NT2/D1 (cell line): ENCODE results near the gene WASHC2C.
"Not testable (repeated sequence)": the region's sequence is repeated elsewhere in the genome, so short reads cannot be mapped to it uniquely, and the experiment has no call there.

Experiments used
- YY1 ChIP-seq: IDR thresholded peaks from 2 replicates; pipeline ENCODE4 v1.6.1; 2011; ENCODE audit not compliant: insufficient read length, insufficient read depth
- ZNF274 ChIP-seq: IDR thresholded peaks from 2 replicates; pipeline ENCODE4 v1.6.1; 2011; ENCODE audit warnings: mild to moderate bottlenecking, low read depth, low read length

DNA sequence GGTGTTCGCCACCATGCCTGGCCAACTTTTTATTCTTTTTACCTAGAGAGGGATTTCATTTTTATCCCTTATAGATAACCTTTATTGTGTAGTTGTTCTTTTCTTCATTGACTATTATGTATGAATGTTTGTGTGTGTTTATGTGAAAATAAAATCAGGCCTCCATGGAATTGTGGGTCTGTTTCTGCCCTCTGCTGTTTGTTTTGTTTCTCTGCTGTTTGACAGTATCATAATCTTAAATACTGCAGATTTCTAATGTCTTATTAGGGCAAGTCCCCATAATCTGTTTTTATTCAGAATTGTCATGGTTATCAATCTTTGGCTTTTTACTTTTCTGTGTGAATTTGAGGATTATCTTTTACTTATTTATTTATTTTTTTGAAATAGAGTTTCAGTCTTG, 7.8 kb downstream of the WASHC2C start:
- TF ChIP-seq YY1, ZNF274: not testable (repeated sequence)
